Activated T-cell treated with anti-CD3 and anti-CD28 coated beads for 48 hours (primary cell): ENCODE data around the gene CTNNBIP1.
"Not testable (repeated sequence)": the region's sequence is repeated elsewhere in the genome, so short reads cannot be mapped to it uniquely, and the experiment has no call there.

Experiments used
- DNase-seq: peaks from one replicate; pipeline ENCODE4 v3.0.0-alpha.2; 2020; ENCODE audit warnings: low read depth

Gene CTNNBIP1

DNA sequence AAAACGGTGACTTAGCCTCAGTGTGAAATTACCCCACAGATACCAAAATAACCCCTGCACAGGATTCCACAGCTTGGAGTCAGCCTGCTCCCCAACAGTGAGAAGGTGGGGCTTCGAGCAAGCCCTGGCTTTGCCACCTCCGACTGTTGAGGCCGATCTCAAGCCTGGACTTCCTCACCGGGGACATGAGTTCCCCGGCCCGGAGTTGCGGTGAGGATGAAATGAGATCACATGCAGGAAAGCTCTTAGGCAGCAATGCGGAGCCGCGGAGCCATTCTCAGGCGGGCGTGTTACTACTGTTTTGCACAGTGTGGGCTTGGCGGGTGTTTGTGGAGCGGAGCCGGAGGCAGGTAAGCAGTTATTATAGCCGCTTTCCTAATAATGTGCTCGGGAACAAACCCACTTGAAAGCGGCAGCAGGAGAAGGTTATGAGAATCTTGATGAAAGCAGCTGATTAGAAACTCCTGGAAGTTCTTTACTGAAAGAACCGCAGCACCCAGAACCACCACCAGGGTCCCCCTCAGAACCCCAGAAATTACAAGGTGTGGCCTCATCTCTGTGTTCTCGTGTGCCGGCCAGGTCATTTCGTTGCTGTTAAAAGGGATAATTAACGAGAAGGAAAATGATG is 82.4 kb downstream of the CTNNBIP1 start:
- no peak for DNase-seq

DNA sequence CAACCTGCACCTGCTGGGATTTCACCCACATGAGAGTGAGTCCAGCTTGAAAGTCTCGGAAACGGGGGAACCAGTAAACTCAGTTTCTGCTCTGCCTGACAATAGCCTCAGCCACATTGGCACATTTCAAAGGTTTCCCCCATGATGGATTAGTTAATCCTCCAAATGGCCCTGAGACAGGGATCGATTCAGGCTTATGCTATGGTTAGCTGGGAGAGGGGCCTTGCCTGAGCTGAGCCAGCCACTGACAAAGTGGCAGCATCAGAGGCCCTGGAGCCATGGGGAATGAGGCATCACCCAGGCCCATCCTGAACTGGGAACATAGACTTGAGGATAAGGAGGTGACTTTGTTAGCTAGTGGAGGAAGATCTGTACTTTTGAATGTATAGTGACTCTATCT is 83.5 kb downstream of the CTNNBIP1 start:
- no peak for DNase-seq

DNA sequence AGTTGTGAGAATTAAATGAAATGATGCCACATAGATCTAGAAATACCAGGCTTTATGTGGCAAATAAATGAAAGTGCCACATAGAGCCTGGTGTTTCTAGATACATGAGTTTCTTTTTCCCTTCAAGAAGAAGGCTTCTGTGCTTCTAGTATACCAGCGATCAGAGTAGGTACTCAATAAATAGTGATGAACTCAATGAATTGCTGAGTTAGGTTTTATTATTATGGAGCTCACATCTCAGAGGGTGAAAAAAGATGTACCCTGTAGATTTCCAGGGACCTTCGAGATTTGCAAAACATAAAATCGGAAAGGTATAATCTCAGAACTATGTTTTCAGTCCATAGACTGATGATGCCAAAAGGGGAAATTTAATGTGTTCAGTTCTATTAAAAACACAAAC is 84.0 kb downstream of the CTNNBIP1 start:
- DNase-seq, result no peak

GRCh38 chr1:9825093-9826074 is 84.7 kb downstream of the CTNNBIP1 start:
- peak; percentile 11 for DNase-seq

- DNase-seq, result no peak
Measured at GRCh38 chr1:9824702-9825089, 85.4 kb downstream of the CTNNBIP1 start.

DNA sequence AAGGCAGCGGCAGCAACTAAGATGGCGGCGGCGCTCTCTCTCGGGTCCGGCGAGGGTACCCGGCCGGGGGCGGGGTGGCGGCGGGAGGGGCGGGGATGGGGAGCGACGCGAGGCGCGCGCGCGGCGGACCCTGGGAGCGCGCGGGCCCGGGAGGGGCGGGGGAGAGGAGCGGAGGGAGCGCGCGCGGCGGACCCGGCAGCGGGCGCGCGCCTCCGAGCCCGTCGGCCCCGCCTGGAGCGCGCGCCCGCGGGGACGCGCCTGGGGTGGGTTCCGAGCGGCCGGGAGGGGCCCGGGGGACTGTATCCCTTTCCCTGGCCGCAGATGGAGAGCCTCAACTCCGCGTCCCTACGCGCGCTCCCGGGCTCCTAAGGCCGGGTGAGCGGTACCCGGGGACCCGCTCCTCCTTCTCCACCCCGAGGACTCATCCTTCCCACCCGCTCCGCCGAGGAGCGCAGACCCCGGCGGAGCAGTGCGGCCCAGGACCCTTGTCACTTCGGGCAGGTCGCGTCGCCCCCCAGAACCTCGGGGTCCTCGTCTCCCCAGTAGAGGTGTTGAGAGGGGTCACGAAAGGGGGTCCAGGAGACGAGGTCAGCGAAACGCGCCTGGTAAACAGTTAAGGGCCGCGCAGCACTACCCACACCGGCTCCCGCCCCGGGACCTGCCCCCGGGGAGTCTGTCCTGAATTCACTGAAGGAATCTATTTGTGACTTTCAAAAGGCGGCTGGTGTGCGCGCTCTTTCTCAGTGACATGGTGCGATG is 85.9 kb downstream of the CTNNBIP1 start, which contains the start of gene CLSTN1:
Gene CLSTN1, minus strand, starts transcription at position 23 of the 759 bp plus-strand sequence. CDS start 232 bp downstream, outside the sequence.
- peak; percentile 84 for DNase-seq

- no peak for DNase-seq
Measured at GRCh38 chr1:9823693-9823942, 86.5 kb downstream of the CTNNBIP1 start.

- DNase-seq, result peak; percentile 21
Measured at GRCh38 chr1:9822897-9823692, 87.0 kb downstream of the CTNNBIP1 start.

DNA sequence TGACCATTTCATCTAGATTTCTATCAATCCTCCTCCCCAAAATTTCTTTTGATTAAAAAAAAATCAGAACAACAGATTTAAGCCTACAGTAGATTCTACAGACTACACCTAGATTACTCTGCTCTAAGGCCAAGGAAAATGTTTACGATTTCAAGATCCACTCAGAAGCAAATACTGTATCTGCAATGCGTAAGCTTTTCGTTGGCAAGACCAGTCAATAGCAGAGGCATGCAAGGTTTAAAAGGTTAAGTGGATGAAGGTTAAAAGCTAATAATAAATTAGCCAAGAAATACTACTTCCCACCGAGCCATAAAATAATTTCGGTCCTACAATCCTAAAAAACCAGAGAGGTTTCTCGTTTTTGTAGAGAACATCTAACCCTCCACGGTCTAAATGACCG is 87.6 kb downstream of the CTNNBIP1 start:
- no peak for DNase-seq

- no peak for DNase-seq
Measured at GRCh38 chr1:9821710-9822109, 88.4 kb downstream of the CTNNBIP1 start.

- no peak for DNase-seq
Measured at GRCh38 chr1:9820521-9820920, 89.5 kb downstream of the CTNNBIP1 start.

GRCh38 chr1:9817734-9818133 is 92.3 kb downstream of the CTNNBIP1 start:
- no peak for DNase-seq

- DNase-seq, result no peak
Measured at GRCh38 chr1:9816199-9816598, 93.9 kb downstream of the CTNNBIP1 start.

- no peak for DNase-seq
Measured at GRCh38 chr1:9815150-9815549, 94.9 kb downstream of the CTNNBIP1 start.

DNA sequence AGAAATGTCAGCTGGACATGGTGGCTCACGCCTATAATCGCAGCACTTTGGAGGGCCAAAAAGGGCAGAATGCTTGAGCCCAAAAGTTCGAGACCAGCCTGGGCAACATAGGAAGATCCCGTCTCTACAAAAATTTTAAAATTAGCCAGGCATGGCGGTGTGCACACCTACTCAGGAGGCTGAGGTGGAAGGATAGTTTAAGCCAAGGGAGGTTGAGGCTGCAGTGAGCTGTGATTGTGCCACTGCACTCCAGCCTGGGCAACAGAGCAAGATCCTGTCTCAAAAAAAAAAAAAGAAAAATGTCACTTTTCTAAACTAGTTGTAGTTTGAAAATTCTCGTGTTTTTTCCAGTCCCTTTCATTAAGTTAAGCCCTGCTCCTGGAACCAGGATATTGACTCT is 95.5 kb downstream of the CTNNBIP1 start:
- no peak for DNase-seq

GRCh38 chr1:9811239-9811966 is 98.7 kb downstream of the CTNNBIP1 start:
- DNase-seq, result no peak

DNA sequence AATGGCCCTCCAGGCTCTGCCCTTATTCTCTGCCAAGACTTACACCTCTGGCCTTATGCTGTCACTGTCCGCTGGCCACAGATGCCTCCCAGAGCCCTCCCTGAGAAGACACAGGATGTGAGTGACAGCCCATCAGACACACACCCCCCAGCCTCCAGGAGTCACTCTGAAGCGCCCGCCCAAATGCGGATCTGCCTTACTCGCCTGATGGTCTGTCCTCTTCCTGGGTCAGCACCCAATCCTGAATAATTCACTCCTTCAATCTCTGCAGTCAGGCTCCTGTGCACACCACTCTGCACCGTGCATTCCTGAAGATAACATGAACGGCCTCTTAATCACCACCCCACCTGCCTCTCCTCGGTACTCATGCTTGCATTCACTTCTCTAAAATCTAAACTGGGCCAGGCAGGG is 101.0 kb downstream of the CTNNBIP1 start:
- DNase-seq, result no peak

GRCh38 chr1:9808459-9808858 is 101.6 kb downstream of the CTNNBIP1 start:
- DNase-seq, result no peak

GRCh38 chr1:9807541-9807940 is 102.5 kb downstream of the CTNNBIP1 start:
- no peak for DNase-seq

DNA sequence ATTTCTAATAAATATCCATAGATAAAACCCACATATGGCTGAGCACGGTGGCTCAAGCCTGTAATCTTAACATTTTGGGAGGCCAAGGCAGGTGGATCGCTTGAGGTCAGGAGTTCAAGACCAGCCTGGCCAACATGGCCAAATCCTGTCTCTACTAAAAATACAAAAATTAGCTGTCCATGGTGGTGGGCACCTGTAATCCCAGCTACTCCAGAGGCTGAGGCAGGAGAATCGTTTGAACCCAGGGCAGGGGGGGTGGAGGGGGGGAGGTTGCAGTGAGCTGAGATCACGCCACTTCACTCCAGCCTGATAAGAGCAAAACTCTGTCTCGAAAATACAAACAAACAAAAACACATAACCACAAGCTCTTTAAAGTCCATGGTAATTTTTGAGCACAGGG is 104.1 kb downstream of the CTNNBIP1 start:
- not testable (repeated sequence) for DNase-seq

DNA sequence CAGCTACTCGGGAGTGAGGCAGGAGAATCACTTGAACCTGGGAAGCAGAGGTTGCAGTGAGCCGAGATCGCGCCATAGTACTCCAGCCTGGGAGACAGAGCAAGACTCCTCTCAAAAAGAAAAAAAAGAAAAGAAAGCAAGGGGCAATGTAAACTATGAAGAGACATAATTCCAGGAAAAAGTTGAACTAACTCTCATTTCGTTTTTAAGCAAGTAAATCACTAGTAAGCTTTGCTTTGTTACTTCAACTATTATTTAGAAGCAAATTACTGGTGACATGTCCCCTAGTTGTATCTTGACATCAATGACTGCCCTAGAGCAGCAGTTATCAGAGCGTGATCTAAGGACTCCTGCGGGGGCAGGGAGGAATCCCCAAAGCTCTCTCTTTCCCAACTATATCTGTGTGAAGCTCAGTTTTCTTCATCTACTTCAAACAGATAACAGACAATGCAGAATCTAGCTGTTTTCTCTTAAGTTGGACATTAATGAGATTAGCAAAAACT is 105.0 kb downstream of the CTNNBIP1 start:
- no peak for DNase-seq
